ENCODE results near the gene SCG5.

Gene SCG5

DNA sequence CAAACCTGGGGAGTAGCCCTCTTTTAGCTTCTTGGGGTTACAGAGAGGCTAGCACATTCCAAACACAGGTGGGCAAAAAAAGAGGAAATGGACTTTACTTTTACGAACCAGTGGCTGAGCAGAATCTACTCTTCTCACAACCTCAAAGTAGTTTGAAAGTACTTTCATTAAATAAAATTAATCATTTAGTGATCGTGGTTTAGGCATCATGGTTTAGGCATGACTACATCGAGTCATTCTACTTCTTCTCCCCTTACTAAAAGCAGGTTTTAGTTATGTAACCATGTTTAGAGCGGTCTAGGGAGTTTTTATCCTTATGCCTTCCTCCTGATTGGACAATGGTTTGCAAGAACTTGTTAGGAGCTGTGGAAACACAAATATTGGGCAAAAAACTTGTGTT is 73.8 kb downstream of the SCG5 start:
- H3K27ac ChIP-seq (ENCODE audit: low read depth, low read length): no peak overlapping the region
- H3K9ac ChIP-seq (ENCODE audit: low read depth, low read length): no peak overlapping the region
- H3K9me3 ChIP-seq (ENCODE audit: insufficient read depth, low read depth, low read length): no peaks in the 10 kb centered on the region
- peaks cover 25% of the 10 kb centered on the region for H3K4me1 ChIP-seq (ENCODE audit: insufficient read depth, low read length)
- H3K4me3 ChIP-seq (ENCODE audit: low read length): no peak overlapping the region
- peaks cover 70% of the 10 kb centered on the region for H3K27me3 ChIP-seq (ENCODE audit: insufficient read depth, low read length)
- no peaks in the 10 kb centered on the region for H3K36me3 ChIP-seq (ENCODE audit: insufficient read depth, low read length)
- WGBS: no CpG with 5 or more reads among the region's 4 CpGs

DNA sequence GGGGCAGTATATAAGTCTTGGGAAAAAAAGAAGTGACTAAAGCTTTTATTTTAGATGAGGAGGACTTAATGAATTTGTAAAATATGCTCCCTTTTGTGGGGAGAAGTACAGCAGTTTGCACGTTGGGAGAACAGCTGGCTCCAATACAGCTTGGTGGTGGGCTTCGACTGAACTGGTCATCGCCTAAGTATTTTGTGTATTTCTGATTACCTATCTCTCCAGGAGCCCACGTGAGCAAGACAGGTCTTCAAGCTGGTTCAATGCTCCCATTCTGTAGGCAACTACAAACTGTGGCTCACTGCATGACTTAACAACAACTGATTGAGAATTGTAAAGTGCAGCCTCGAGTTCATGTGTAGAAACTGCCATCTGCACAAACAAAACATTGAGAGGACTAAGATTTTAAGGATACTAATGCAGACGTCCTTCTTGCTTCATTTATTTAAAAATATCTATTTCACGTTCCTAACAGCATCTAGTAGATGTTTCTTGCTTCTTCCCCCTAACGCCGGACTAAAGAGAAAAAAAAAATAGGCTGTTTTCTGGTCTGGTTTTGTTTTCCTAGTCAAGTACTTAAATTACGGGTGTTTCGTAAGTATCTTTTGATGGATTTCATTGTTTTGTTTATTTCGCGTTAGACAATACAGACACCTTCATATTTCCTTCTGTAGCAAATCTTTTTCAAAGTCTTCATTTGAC is 74.9 kb downstream of the SCG5 start:
- peak overlapping the region; percentile 62 for H3K4me3 ChIP-seq (ENCODE audit: low read length)
- no peaks in the 10 kb centered on the region for H3K9me3 ChIP-seq (ENCODE audit: insufficient read depth, low read depth, low read length)
- H3K4me1 ChIP-seq (ENCODE audit: insufficient read depth, low read length): peaks cover 29% of the 10 kb centered on the region
- no peak overlapping the region for H3K27ac ChIP-seq (ENCODE audit: low read depth, low read length)
- H3K27me3 ChIP-seq (ENCODE audit: insufficient read depth, low read length): peaks cover 81% of the 10 kb centered on the region
- H3K36me3 ChIP-seq (ENCODE audit: insufficient read depth, low read length): no peaks in the 10 kb centered on the region
- 62% methylated on average over 13 of the region's 13 CpGs for WGBS
- H3K9ac ChIP-seq (ENCODE audit: low read depth, low read length): no peak overlapping the region

DNA sequence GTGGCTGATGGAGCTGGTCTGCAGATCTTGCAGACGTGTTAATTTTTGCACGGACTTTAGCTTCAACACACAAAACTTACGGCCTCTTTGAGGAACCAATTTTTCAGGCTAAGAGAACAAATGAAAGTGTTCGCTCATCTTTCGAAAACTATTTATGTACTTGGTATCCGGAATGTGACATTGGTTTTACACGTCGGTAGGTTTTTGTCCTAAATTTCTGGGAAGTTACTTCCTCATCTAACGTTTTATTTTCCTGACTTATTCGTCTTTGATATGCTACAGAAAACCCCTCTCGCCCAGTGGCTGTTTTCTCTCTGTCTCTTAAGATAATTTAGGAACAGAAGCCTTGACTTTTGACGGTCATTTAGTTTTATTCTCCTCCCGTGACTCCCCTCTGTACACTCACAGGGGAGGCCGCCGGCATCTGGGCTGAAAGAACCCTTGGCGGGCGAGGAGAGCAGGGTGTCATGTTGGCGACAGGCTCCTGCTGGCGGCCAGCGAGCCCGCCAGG is 75.5 kb downstream of the SCG5 start:
- H3K4me1 ChIP-seq (ENCODE audit: insufficient read depth, low read length): peaks cover 29% of the 10 kb centered on the region
- H3K9ac ChIP-seq (ENCODE audit: low read depth, low read length): peak overlapping the region; percentile 63; the same call in 1 of the 2 replicates
- H3K4me3 ChIP-seq (ENCODE audit: low read length): peak overlapping the region; percentile 62
- no peaks in the 10 kb centered on the region for H3K9me3 ChIP-seq (ENCODE audit: insufficient read depth, low read depth, low read length)
- no peaks in the 10 kb centered on the region for H3K36me3 ChIP-seq (ENCODE audit: insufficient read depth, low read length)
- peaks cover 87% of the 10 kb centered on the region for H3K27me3 ChIP-seq (ENCODE audit: insufficient read depth, low read length)
- 23% methylated on average over 21 of the region's 21 CpGs for WGBS
- H3K27ac ChIP-seq (ENCODE audit: low read depth, low read length): no peak overlapping the region

DNA sequence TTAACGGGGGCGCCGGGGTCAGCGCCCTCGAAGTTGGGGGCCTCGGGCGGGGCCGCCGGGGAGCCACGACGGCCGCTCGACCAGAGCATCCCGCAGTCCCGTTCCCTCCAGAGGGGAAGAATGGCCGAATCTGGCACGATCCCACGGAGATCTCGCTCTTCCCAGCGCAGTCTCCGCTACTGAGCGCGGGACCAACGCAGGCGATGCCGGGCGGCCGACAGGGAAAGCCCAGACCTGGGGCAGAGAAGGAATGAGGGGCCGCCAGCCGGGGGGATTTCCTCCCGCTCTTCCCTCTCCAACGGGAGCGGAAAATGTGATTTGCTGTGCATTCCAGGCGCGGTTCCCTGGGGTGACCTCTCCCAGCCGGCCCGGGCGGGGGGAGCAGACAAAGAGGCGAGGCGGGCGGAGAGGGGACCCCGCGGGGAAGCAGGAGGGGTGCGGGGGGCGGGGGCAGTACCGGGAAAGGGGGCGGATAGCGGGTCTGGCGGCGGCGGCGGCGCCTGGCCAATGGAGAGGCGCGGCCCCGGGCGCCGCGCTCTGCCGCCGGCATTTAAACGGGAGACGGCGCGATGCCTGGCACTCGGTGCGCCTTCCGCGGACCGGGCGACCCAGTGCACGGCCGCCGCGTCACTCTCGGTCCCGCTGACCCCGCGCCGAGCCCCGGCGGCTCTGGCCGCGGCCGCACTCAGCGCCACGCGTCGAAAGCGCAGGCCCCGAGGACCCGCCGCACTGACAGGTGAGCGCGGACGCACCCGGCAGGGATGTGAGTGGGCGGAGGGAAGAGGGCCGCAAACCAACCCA is 76.1 kb downstream of the SCG5 start, which contains the start of gene GREM1:
Gene GREM1, plus strand, starts transcription at position 579 of the 801 bp plus-strand sequence. CDS start 12,687 bp downstream, outside the sequence.
- under 1% methylated on average over 99 of the region's 99 CpGs for WGBS
- no peak within 1 kb of the TSS for H3K27ac ChIP-seq (ENCODE audit: low read depth, low read length)
- peak within 1 kb of the TSS; percentile 62 for H3K4me3 ChIP-seq (ENCODE audit: low read length)

DNA sequence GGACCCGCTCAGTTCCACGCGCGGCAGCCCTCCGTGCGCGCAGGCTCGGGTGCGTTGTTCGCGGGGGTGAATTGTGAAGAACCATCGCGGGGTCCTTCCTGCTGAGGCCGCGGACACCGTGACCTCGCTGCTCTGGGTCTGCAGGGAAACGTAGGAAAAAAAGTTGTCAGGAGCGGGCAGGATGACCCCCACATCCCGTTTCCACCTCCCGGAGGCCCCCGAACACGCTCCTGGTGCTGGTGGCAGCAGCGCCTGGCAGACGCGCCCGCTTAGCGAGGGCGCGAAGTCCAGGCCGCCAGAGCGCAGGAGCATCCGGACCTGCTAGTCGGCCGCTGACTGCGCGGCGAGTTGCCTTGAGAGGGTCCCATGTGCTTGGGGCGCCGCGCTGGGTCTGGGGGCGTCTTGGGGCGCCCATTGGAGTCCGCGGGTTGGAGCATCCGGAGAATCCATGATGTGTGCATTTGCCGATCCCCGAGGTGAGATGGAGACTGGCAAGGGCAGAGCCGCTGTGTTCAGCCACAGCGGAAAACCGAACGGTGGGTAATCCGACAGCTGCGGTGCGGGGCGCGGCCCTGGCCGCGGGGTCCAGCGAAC is 76.8 kb downstream of the SCG5 start:
- H3K4me3 ChIP-seq (ENCODE audit: low read length): peak overlapping the region; percentile 62
- H3K27ac ChIP-seq (ENCODE audit: low read depth, low read length): no peak overlapping the region
- H3K9ac ChIP-seq (ENCODE audit: low read depth, low read length): peak overlapping the region; percentile 44; the same call in 1 of the 2 replicates
- H3K36me3 ChIP-seq (ENCODE audit: insufficient read depth, low read length): peaks cover 3% of the 10 kb centered on the region; the same call in 1 of the 2 replicates
- H3K9me3 ChIP-seq (ENCODE audit: insufficient read depth, low read depth, low read length): no peaks in the 10 kb centered on the region
- under 1% methylated on average over 60 of the region's 60 CpGs for whole genome bisulfite sequencing
- peaks cover 89% of the 10 kb centered on the region for H3K27me3 ChIP-seq (ENCODE audit: insufficient read depth, low read length)
- H3K4me1 ChIP-seq (ENCODE audit: insufficient read depth, low read length): peaks cover 29% of the 10 kb centered on the region

More for the DNA sequence above, 76.1 kb downstream of the SCG5 start, which contains the start of gene GREM1:
- Histone ChIP-seq H3K27me3 (ENCODE audit: insufficient read depth, low read length) (peaks cover 88% of the 10 kb centered on the region), H3K4me1 (ENCODE audit: insufficient read depth, low read length) (peaks cover 29% of the 10 kb centered on the region), H3K9ac (ENCODE audit: low read depth, low read length) (peak within 1 kb of the TSS; percentile 63; the same call in 1 of the 2 replicates), H3K9me3 (ENCODE audit: insufficient read depth, low read depth, low read length) (no peaks in the 10 kb centered on the region), H3K36me3 (ENCODE audit: insufficient read depth, low read length) (no peaks in the 10 kb centered on the region)

DNA sequence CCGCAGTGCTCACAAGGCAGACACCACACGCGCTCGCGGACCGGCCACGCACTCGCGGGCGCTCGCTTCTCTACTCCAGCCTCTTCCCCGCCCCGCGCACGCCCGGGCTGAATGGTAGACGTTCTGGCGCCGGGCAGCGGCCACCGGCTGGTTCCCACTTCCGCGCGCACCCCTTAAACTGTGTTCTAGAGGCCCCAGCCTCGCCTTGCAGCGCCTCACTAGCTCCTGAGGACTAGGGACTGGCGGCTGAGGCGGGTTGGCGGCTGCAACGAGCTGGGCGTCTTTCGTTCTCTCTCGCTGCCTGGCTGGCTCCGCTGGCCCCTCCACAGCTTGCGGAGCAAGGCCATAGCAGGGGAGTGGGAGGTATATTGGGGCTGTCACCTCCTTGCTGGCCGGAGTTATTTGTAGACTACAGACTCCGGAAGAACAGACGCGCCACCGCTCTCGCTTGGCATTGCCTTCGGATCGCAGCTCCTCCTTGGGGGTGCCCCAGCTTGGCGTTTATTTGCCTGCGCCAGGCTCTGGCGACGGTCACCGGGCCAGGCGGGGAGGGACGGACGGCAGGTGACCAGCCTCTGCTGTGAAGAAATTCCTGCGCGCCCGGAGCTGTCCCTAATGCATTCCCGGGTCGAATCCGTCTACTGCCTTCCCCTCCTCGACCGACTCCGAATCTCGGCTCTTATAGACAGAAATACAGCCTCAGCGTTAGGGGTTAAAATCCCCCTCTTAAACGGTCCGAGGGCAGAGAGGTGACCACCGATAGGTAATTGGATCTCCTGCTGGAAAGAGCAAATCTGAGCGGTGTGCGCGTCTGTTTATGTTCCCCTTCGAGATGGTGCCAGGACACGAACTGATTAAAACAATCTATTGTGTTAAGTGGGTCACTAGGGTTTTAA is 77.6 kb downstream of the SCG5 start:
- Histone ChIP-seq H3K27me3 (ENCODE audit: insufficient read depth, low read length) (peaks cover 82% of the 10 kb centered on the region), H3K4me3 (ENCODE audit: low read length) (peak overlapping the region; percentile 62), H3K4me1 (ENCODE audit: insufficient read depth, low read length) (peaks cover 29% of the 10 kb centered on the region), H3K27ac (ENCODE audit: low read depth, low read length) (no peak overlapping the region), H3K9ac (ENCODE audit: low read depth, low read length) (peak overlapping the region; percentile 44; the same call in 1 of the 2 replicates), H3K36me3 (ENCODE audit: insufficient read depth, low read length) (peaks cover 5% of the 10 kb centered on the region; the same call in 1 of the 2 replicates), H3K9me3 (ENCODE audit: insufficient read depth, low read depth, low read length) (no peaks in the 10 kb centered on the region)
- WGBS: 1% methylated on average over 70 of the region's 70 CpGs

DNA sequence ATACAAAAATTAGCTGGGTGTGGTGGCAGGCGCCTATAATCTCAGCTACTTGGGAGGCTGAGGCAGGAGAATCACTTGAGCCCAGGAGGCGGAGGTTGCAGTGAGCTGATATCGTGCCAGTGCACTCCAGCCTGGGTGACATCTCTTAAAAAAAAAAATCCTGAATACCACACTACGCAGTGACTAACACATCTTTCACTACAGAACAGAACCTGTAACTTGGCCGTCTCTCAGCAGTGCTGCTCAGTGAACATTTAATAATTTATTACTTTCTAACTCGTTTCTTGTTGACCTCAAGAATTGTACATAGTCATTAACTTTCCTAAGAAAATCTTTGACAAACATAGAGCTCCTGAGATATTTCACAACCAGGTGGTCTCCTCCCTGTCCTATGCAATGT is 80.1 kb downstream of the SCG5 start:
- Histone ChIP-seq H3K27me3 (ENCODE audit: insufficient read depth, low read length) (peaks cover 56% of the 10 kb centered on the region), H3K9me3 (ENCODE audit: insufficient read depth, low read depth, low read length) (no peaks in the 10 kb centered on the region), H3K4me1 (ENCODE audit: insufficient read depth, low read length) (peaks cover 19% of the 10 kb centered on the region), H3K27ac (ENCODE audit: low read depth, low read length) (no peak overlapping the region), H3K4me3 (ENCODE audit: low read length) (no peak overlapping the region), H3K36me3 (ENCODE audit: insufficient read depth, low read length) (peaks cover 6% of the 10 kb centered on the region; the same call in 1 of the 2 replicates), H3K9ac (ENCODE audit: low read depth, low read length) (no peak overlapping the region)
- WGBS: 96% methylated on average over 6 of the region's 6 CpGs

DNA sequence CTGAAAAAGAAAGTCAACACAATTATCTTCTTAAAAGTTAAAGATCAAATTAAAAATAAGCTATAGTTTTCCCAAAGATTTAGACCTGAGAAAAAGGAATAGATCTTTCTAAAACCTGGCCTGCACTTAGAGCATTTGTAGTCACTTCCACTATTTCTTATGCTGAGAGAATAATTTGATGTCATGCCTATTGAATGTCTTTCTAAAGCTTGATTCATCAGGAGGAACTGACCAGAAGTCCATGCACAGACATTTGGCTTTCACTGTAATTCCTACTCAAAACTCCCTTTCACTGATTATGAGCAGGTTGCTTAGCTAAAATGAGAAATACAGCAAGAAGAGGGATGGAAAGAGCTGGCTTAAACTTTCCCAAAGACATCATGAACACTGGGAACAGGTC is 80.6 kb downstream of the SCG5 start:
- H3K36me3 ChIP-seq (ENCODE audit: insufficient read depth, low read length): peaks cover 6% of the 10 kb centered on the region; the same call in 1 of the 2 replicates
- no peaks in the 10 kb centered on the region for H3K9me3 ChIP-seq (ENCODE audit: insufficient read depth, low read depth, low read length)
- H3K4me1 ChIP-seq (ENCODE audit: insufficient read depth, low read length): peaks cover 14% of the 10 kb centered on the region
- peaks cover 51% of the 10 kb centered on the region for H3K27me3 ChIP-seq (ENCODE audit: insufficient read depth, low read length)
- H3K27ac ChIP-seq (ENCODE audit: low read depth, low read length): no peak overlapping the region
- no peak overlapping the region for H3K4me3 ChIP-seq (ENCODE audit: low read length)
- no peak overlapping the region for H3K9ac ChIP-seq (ENCODE audit: low read depth, low read length)

DNA sequence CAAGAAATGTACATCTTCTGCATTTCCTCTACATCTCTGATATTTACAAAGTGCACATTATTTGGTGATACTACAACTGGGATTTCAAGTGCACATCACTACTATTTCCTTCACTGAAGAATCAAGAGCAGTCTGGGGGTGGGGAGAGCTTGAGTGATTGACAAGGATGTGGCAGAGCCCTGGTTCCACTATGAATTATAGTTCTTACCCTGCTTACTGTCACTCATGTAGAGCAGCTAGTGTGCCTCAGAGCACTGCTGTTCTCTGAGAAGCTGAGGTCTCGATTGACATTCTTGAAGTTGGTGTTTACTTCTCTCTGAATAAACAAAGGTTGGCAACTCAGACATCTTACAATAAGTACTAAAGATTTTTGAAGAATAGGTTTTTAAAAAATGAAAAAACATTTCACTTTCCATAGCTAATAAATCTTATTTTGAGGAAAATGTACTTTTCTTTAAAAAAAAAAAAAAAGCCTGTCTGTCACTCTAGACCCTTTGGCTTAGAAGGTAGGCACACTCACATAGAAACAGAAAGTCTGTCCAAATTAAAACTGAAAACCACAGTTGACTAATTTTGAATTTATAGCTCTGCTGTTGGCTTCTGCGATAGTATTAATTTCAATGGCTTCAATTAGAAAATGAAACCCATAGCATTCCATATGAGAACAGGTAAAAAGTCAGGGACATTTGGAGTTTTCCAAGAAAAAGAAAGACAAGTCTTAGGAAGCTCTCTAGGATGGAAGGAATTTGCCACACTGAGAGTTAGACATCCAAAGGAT is 81.8 kb downstream of the SCG5 start:
- 96% methylated on average over 2 of the region's 2 CpGs for WGBS
- no peaks in the 10 kb centered on the region for H3K9me3 ChIP-seq (ENCODE audit: insufficient read depth, low read depth, low read length)
- peaks cover 39% of the 10 kb centered on the region for H3K27me3 ChIP-seq (ENCODE audit: insufficient read depth, low read length)
- no peak overlapping the region for H3K4me3 ChIP-seq (ENCODE audit: low read length)
- peaks cover 6% of the 10 kb centered on the region; the same call in 1 of the 2 replicates for H3K36me3 ChIP-seq (ENCODE audit: insufficient read depth, low read length)
- peaks cover 14% of the 10 kb centered on the region for H3K4me1 ChIP-seq (ENCODE audit: insufficient read depth, low read length)
- H3K9ac ChIP-seq (ENCODE audit: low read depth, low read length): no peak overlapping the region
- no peak overlapping the region for H3K27ac ChIP-seq (ENCODE audit: low read depth, low read length)

Data from HUES64 (cell line).